Retinal pigment epithelial cell (primary cell): ENCODE data around the gene ADAM12.

ENCODE experiments used
- DNase-seq: peaks from one replicate; pipeline ENCODE4 v3.0.0-alpha.2; 2010; ENCODE audit warnings: low read depth
- H3K4me3 ChIP-seq: 2 replicates; pipeline ENCODE4 v1.5.1; 2011; ENCODE audit warnings: mild to moderate bottlenecking, low read length, control low read depth, moderate library complexity
- CTCF ChIP-seq: conservative IDR thresholded peaks from 2 replicates; pipeline ENCODE4 v1.5.1; 2011; ENCODE audit warnings: low read depth, low read length, control low read depth, inconsistent platforms

Gene ADAM12

GRCh38 chr10:125967533-125967932 is 420.7 kb downstream of the ADAM12 start:
- H3K4me3 ChIP-seq: no peak overlapping the region
- no peak for TF ChIP-seq CTCF
- DNase-seq: no peak

DNA sequence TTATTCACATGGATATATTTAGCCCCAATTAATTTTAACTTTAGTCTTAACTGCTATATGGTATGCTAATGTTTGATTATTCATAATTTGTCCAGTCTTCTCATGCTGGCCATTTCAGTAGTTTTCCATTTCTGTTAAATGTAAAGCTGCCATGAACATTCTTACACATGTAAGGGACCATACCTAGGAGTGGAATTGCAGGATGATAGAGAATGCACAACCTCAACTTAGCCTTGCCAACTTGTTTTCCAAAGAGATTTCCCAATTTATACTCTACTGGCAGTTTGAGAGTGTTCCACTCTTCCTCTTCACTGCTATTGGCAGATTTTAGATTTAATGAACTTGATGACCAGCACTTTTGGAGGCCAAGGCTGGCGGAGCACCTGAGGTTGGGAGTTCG is 423.7 kb downstream of the ADAM12 start:
- no peak for DNase-seq
- H3K4me3 ChIP-seq: no peak overlapping the region
- no peak for TF ChIP-seq CTCF
